Parathyroid adenoma (tissue), 2 donors: ENCODE data around the gene C11orf54.

ENCODE experiments used
- H2AFZ ChIP-seq: fragments of 300-600 bp; sonication (generic); one replicate; pipeline ENCODE4 v1.7.0; 2017; ENCODE audit warnings: antibody characterized with exemption, mild to moderate bottlenecking
- H3K27ac ChIP-seq: fragments of 300-600 bp; sonication (generic); one replicate; pipeline ENCODE4 v1.7.0; 2017
- H3K27me3 ChIP-seq: fragments of 300-600 bp; sonication (generic); one replicate; pipeline ENCODE4 v1.7.0; 2017; ENCODE audit warnings: low read length; ENCODE audit not compliant: control insufficient read depth, insufficient read depth
- H3K36me3 ChIP-seq: fragments of 300-600 bp; sonication (generic); one replicate; pipeline ENCODE4 v1.7.0; 2017; ENCODE audit warnings: low read length; ENCODE audit not compliant: control insufficient read depth, insufficient read depth
- H3K4me1 ChIP-seq: fragments of 300-600 bp; sonication (generic); one replicate; pipeline ENCODE4 v1.7.0; 2017; ENCODE audit warnings: control low read depth
- H3K4me2 ChIP-seq: fragments of 300-600 bp; sonication (generic); one replicate; pipeline ENCODE4 v1.7.0; 2017; ENCODE audit warnings: low read length
- H3K4me3 ChIP-seq: fragments of 300-600 bp; sonication (generic); one replicate; pipeline ENCODE4 v1.7.0; 2017; ENCODE audit warnings: low read depth, low read length
- H3K79me2 ChIP-seq: fragments of 300-600 bp; sonication (generic); one replicate; pipeline ENCODE4 v1.7.0; 2017; ENCODE audit warnings: control low read depth
- H3K9ac ChIP-seq: fragments of 300-600 bp; sonication (generic); one replicate; pipeline ENCODE4 v1.7.0; 2017; ENCODE audit warnings: mild to moderate bottlenecking
- H3K9me3 ChIP-seq: fragments of 300-600 bp; sonication (generic); one replicate; pipeline ENCODE4 v1.7.0; 2017; ENCODE audit warnings: low read length; ENCODE audit not compliant: control insufficient read depth
- TF ChIP-seq, protein P1 (sequence below): fragments of 300-600 bp; sonication (generic); IDR thresholded peaks from one replicate; pipeline ENCODE4 v1.7.0; 2017; ENCODE audit warnings: antibody characterized with exemption, mild to moderate bottlenecking
- donor health status: primary hyperparathyroidism.

The C11orf54 gene

DNA sequence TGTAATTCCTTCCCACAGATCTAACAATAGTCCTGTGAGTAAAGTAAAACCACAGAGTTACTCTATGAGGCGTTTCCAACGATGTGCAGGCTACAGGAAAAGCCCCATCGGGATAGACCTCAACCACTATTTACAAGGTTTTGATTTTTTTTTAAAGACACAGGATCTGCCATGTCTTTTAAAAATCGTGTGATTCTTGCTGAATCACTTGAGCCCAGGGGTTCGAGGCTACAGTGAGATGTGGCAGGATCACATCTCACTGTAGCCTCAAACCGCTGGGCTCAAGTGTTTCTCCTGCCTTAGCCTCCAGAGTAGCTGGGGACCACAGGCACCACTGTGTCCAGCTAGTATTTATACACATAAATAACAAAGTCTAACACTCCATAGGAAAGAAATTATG lies 8.0 kb upstream of the C11orf54 start:
- Histone ChIP-seq H3K27ac (no peak overlapping the region), H2AFZ (no peak overlapping the region), H3K27me3 (no peaks in the 10 kb centered on the region), H3K4me1 (peaks cover 2% of the 10 kb centered on the region), H3K9ac (no peak overlapping the region), H3K36me3 (no peaks in the 10 kb centered on the region), H3K79me2 (no peaks in the 10 kb centered on the region), H3K4me2 (no peak overlapping the region), H3K4me3 (no peak overlapping the region), H3K9me3 (no peaks in the 10 kb centered on the region)
- TF ChIP-seq, protein P1, sequence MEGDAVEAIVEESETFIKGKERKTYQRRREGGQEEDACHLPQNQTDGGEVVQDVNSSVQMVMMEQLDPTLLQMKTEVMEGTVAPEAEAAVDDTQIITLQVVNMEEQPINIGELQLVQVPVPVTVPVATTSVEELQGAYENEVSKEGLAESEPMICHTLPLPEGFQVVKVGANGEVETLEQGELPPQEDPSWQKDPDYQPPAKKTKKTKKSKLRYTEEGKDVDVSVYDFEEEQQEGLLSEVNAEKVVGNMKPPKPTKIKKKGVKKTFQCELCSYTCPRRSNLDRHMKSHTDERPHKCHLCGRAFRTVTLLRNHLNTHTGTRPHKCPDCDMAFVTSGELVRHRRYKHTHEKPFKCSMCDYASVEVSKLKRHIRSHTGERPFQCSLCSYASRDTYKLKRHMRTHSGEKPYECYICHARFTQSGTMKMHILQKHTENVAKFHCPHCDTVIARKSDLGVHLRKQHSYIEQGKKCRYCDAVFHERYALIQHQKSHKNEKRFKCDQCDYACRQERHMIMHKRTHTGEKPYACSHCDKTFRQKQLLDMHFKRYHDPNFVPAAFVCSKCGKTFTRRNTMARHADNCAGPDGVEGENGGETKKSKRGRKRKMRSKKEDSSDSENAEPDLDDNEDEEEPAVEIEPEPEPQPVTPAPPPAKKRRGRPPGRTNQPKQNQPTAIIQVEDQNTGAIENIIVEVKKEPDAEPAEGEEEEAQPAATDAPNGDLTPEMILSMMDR = no peak

DNA sequence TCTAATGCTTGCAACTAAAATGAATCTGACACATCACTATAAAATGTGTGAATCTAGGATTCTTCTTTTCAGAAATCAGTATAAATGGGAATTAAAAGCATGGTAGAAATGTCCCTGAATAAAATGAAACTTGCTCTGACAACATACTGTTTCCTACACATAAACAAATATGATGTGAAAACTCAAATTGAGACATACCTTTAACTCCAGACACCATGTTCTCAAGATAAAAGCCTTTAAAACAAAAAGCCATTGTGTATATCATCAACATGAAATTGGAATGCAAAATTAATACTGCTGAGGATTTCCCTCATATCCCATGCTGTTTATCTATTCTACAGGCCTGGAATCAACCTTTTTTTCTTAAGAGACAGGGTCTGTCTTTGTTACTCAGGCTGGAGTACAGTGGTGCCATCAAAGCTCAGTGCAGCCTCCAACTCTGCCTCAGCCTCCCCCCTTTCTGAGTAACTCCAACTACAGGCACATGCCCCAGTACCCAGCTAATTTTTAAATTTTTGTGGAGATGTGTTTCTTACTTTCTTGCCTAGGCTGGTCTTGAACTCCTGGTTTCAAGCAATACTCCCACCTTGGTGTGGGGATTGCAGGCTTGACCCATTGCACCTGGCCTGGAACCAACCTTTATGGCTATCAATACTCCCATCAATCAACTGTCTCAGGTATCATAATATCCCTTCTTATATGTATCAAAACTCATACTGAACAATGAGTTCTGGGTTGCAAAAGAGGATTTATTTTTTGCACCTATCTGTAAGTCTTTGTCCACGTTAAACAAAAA lies 6.8 kb upstream of the C11orf54 start:
- Histone ChIP-seq H2AFZ (no peak overlapping the region), H3K4me1 (peaks cover 7% of the 10 kb centered on the region), H3K27me3 (no peaks in the 10 kb centered on the region), H3K9me3 (no peaks in the 10 kb centered on the region), H3K79me2 (no peaks in the 10 kb centered on the region), H3K27ac (no peak overlapping the region), H3K9ac (no peak overlapping the region), H3K4me2 (no peak overlapping the region), H3K36me3 (no peaks in the 10 kb centered on the region), H3K4me3 (no peak overlapping the region)
- TF ChIP-seq, protein P1 = no peak

GRCh38 chr11:93735627-93736026 lies 5.8 kb upstream of the C11orf54 start:
- Histone ChIP-seq H3K4me1 (peaks cover 8% of the 10 kb centered on the region), H3K4me3 (no peak overlapping the region), H3K27ac (no peak overlapping the region), H3K36me3 (no peaks in the 10 kb centered on the region), H2AFZ (no peak overlapping the region), H3K79me2 (peaks cover 2% of the 10 kb centered on the region), H3K9ac (no peak overlapping the region), H3K4me2 (no peak overlapping the region), H3K9me3 (no peaks in the 10 kb centered on the region), H3K27me3 (no peaks in the 10 kb centered on the region)
- TF ChIP-seq, protein P1 = no peak

DNA sequence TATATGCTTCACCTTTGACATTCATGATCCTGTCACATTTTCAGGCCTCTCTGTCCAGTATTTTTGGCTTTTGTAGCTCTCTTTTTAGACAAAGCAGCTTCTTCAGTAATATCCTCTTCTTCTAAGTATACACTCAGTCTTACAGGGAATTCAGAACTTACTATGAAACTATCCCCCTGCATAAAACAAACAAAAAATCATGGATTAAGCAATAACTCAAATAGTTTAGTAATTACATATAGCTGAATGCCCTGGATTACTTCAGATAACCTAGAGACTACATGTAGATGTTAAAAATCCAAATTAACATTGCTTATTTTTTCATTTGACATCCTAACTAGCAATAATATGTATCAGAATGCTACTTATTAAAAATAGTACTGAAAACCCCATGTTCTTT lies 5.3 kb upstream of the C11orf54 start:
- H3K79me2 ChIP-seq = peaks cover 6% of the 10 kb centered on the region
- no peak overlapping the region for H3K27ac ChIP-seq
- TF ChIP-seq, protein P1 = no peak
- H3K4me2 ChIP-seq = no peak overlapping the region
- H3K4me3 ChIP-seq = no peak overlapping the region
- no peaks in the 10 kb centered on the region for H3K36me3 ChIP-seq
- no peak overlapping the region for H2AFZ ChIP-seq
- H3K27me3 ChIP-seq = no peaks in the 10 kb centered on the region
- H3K4me1 ChIP-seq = peaks cover 8% of the 10 kb centered on the region
- no peak overlapping the region for H3K9ac ChIP-seq
- H3K9me3 ChIP-seq = no peaks in the 10 kb centered on the region
